Pancreas (tissue), 10 donors: ENCODE results near the gene ZIC2. TPM values are rescaled to one million over a fixed set of nuclear protein-coding genes. Genes with fewer than 3 reads are reported as not detected.

Experiments used
- ATAC-seq, 4 donors: fragments of 200-7000 bp; cut with Tn5 transposase; one replicate each; pipeline versions ENCODE4 v1.8.0 to v1.9.1; 2020; ENCODE audit warnings: mild to moderate bottlenecking in 4 of 4, moderate library complexity in 4 of 4
- DNase-seq, 6 donors: peaks; one replicate each; pipeline ENCODE4 v3.0.0-alpha.2; 2020
- FAIRE-seq: peaks from 2 replicates; lab custom pipeline; 2012; peaks lifted over from hg19 to GRCh38; lab: Jason Lieb, UNC
- H3K27ac ChIP-seq, 4 donors: fragments of 200-600 bp; sonication (generic); 1 replicate in 3 of 4; 2 replicates in 1 of 4; pipeline versions ENCODE4 v1.5.0 to v1.8.0; 2020
- H3K27me3 ChIP-seq, 4 donors: fragments of 200-600 bp; one replicate each; pipeline ENCODE4 v1.8.0; 2021
- H3K36me3 ChIP-seq, 3 donors: fragments of 200-600 bp; sonication (generic) in 1 of 3; one replicate each; pipeline versions ENCODE4 v1.5.0 to v1.8.0; 2020 to 2021
- H3K4me1 ChIP-seq, 3 donors: fragments of 200-600 bp; one replicate each; pipeline ENCODE4 v1.8.0; 2021
- H3K4me3 ChIP-seq, 4 donors: fragments of 200-600 bp; sonication (generic) in 2 of 4; one replicate each; pipeline versions ENCODE4 v1.5.0 to v1.8.0; 2020 to 2021
- H3K9me3 ChIP-seq, 4 donors: fragments of 200-600 bp; one replicate each; pipeline ENCODE4 v1.8.0; 2021
- WGBS, 2 donors: extraction: QIAGEN DNeasy Blood & Tissue Kit; methylation state at CpG; one replicate each; pipeline ENCODE4 v1.1.7; 2013; 5-methylcytosine and 5-hydroxymethylcytosine counted together
- intact Hi-C, 3 donors: fragments of 100-400 bp; cut with DNase I; formaldehyde crosslinking; loops; one replicate each; pipeline versions ENCODE4 v1.11.1 to v1.14.2; 2022
- polyA plus RNA-seq, 2 donors: library from polyadenylated mRNA; stranded (reverse); fragments of 200-250 nt; gene quantifications; one replicate each; pipeline ENCODE4 v1.2.3, GENCODE V29; 2013
- total RNA-seq, 6 donors: library from RNA; stranded (reverse); fragmentation: NEBNext Ultra II Directional in 4 of 6; extraction: Animal tissue kit (Norgen Biotek cat#: 25700) in 4 of 6; gene quantifications; one replicate each; pipeline versions ENCODE4 v1.2.1 to v1.2.4, GENCODE V29; 2021 to 2023
- TF ChIP-seq, protein P1 (sequence below), 4 donors: fragments of 200-600 bp; sonication (generic) in 3 of 4; IDR thresholded peaks; one replicate each; pipeline versions ENCODE4 v1.5.0 to v1.8.0; 2021; ENCODE audit warnings: antibody characterized with exemption in 4 of 4
- donor health status: healthy with polysubstance abuse.
- donor health status: DM: no; HTN: no; CAD: no; lungs with moderate emphysema.
- donor health status: DM: no; HTN: no; CAD: no.
- donor health status: control.
- donor health status: control.
- donor health status: Bipolar disorder and iron deficiency.
- donor health status: DM: yes; HTN: yes; CAD: no.
- donor health status: DM: no; HTN: no; CAD: no.
- donor health status: DM: no; HTN: no; CAD: no.
- donor health status: DM: yes; HTN: yes; CAD: no.

Gene ZIC2
- total RNA-seq, result under 1 TPM in 1 of 6 donors, not detected in 5; 0.47 TPM
- not detected for polyA plus RNA-seq

DNA sequence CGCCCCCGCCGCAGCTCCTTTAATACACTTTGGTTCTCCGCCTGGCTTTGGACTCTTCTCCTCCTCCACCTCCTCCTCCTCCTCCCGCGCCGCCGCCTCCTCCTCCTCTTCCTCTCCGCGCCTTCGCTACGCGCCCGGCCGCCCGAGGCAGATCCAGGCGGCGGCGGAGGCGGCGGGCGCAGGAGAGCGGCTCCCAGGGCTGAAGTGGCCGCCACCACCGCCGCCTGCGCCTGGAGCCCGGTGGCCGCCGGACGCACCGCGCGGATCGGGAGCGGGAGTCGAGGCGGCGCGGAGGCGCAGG, at the start of gene ZIC2:
Gene ZIC2, plus strand, starts transcription at position 50 of the 301 bp plus-strand sequence. CDS start 281 bp downstream, outside the sequence.
- DNase-seq (peak in 1 of 6 donors; percentile 67), FAIRE-seq (no peak), ATAC-seq (peak in 1 of 4 donors; percentile 14)
- Histone ChIP-seq H3K27ac (no peak within 1 kb of the TSS), H3K9me3 (no peaks in the 10 kb centered on the region), H3K36me3 (no peaks in the 10 kb centered on the region), H3K4me3 (peak within 1 kb of the TSS; percentile 15 to 63 (median 34)), H3K27me3 (peaks cover 17 to 76% (median 38%) of the 10 kb centered on the region in 4 donors), H3K4me1 (peaks cover 5 to 9% (median 7%) of the 10 kb centered on the region in 3 donors)
- TF ChIP-seq, protein P1, sequence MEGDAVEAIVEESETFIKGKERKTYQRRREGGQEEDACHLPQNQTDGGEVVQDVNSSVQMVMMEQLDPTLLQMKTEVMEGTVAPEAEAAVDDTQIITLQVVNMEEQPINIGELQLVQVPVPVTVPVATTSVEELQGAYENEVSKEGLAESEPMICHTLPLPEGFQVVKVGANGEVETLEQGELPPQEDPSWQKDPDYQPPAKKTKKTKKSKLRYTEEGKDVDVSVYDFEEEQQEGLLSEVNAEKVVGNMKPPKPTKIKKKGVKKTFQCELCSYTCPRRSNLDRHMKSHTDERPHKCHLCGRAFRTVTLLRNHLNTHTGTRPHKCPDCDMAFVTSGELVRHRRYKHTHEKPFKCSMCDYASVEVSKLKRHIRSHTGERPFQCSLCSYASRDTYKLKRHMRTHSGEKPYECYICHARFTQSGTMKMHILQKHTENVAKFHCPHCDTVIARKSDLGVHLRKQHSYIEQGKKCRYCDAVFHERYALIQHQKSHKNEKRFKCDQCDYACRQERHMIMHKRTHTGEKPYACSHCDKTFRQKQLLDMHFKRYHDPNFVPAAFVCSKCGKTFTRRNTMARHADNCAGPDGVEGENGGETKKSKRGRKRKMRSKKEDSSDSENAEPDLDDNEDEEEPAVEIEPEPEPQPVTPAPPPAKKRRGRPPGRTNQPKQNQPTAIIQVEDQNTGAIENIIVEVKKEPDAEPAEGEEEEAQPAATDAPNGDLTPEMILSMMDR (IDR thresholded peaks at IDR 0.05), result no peak
- WGBS, 2 donors, result 0 to 2% methylated on average over 20 to 40 of the region's 41 CpGs
- intact Hi-C loops, result no loop called here

DNA sequence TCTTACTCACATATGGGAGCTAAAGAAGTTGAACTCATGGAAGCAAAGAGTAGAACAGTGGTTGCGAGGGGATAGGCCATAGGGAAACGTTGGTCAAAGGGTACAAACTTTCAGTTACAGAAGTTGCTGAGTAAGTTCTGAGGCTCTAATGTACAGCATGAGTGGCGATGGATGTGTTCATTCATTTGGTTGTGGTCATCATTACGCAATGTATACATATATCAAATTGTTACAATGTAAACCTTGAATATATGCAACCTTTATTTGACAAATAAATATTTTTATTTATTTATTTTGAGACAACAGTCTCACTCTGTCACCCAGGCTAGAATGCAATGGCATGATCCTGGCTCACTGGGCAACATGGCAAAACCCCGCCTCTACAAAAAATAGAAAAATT, 48.7 kb upstream of the ZIC2 start:
- H3K36me3 ChIP-seq, result no peaks in the 10 kb centered on the region
- intact Hi-C loops, result no loop called here
- TF ChIP-seq, protein P1 (IDR thresholded peaks at IDR 0.05), result no peak
- no peak overlapping the region for H3K4me3 ChIP-seq
- ATAC-seq (no peak), FAIRE-seq (no peak), DNase-seq (no peak)
- no peaks in the 10 kb centered on the region for H3K4me1 ChIP-seq
- H3K27me3 ChIP-seq, result peaks cover 0 to 2% (median 0%) of the 10 kb centered on the region in 4 donors
- H3K27ac ChIP-seq, result no peak overlapping the region
- no peaks in the 10 kb centered on the region for H3K9me3 ChIP-seq
- 79 to 85% methylated on average over 5 of the region's 5 CpGs for WGBS, 2 donors

DNA sequence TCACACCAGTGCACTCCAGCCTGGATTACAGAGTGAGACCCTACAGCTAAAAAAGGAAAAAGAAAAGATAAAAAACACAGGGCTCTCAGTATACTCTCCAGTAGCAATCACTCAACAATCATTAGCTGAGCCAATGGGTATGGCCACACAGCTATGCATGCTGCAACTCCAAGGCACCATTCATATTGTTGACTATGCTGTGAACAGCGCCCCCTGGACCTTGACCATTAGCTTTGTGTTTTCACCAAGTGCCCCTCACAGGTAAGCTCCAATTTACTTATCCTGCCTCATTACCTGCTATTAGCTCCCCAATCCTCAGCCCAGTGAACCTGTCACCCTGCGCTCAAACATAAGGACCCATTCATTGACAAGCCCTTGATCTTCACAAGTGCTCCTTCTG, 45.8 kb upstream of the ZIC2 start:
- no peaks in the 10 kb centered on the region for H3K27me3 ChIP-seq
- H3K4me1 ChIP-seq, result no peaks in the 10 kb centered on the region
- no peak overlapping the region for H3K27ac ChIP-seq
- no peak for ATAC-seq
- DNase-seq, result no peak
- H3K36me3 ChIP-seq, result no peaks in the 10 kb centered on the region
- intact Hi-C loops, result no loop called here
- TF ChIP-seq, protein P1 (IDR thresholded peaks at IDR 0.05), result no peak
- no peak overlapping the region for H3K4me3 ChIP-seq
- 82% methylated on average over 2 of the region's 2 CpGs for WGBS, 2 donors
- no peaks in the 10 kb centered on the region for H3K9me3 ChIP-seq
- no peak for FAIRE-seq

DNA sequence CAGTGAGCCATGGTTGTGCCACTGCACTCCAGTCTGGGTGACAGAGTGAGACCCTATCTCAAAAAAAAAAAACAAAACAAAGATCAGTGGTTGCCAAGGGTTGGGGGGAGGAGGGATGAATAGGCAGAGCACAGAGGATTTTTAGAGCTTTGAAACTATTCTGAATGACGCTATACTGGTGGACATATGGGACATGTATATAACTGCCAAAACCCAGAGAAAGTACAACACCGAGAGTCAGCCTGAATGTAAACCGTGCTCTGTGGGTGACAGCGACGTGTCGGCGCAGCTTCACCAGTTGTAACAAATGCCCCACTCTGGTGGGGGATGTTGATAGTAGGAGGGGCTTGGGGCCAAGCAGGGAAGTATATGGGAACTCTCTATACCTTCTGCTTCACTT, 42.9 kb upstream of the ZIC2 start:
- Histone ChIP-seq H3K4me3 (no peak overlapping the region), H3K36me3 (no peaks in the 10 kb centered on the region), H3K9me3 (no peaks in the 10 kb centered on the region), H3K27ac (no peak overlapping the region), H3K27me3 (no peaks in the 10 kb centered on the region), H3K4me1 (no peaks in the 10 kb centered on the region)
- ATAC-seq (no peak), FAIRE-seq (no peak), DNase-seq (no peak)
- TF ChIP-seq, protein P1 (IDR thresholded peaks at IDR 0.05), result no peak
- WGBS, 2 donors, result 80 to 84% methylated on average over 7 of the region's 7 CpGs
- intact Hi-C loops, result no loop called here

DNA sequence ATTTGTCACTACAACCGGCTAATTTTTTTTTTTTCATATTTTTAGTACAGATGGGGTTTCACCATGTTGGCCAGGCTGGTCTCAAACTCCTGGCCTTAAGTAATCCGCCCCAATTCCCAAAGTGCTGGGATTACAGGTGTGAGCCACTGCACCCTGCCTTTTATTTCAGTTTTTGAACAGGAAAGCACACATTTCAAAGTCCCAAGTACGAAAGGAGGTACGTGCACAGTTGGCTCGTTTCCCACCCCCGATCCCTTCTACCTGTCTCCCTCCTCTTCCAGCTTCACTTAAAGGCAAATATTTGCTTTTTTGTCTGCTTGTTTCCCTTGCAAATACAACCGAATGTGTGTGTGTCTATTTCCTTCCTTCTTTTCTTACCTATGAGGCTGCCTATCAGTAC, 40.5 kb upstream of the ZIC2 start:
- intact Hi-C loops, result no loop called here
- DNase-seq, result no peak
- Histone ChIP-seq H3K4me1 (no peaks in the 10 kb centered on the region), H3K9me3 (no peaks in the 10 kb centered on the region), H3K36me3 (no peaks in the 10 kb centered on the region), H3K27me3 (no peaks in the 10 kb centered on the region), H3K4me3 (no peak overlapping the region), H3K27ac (no peak overlapping the region)
- peak in 1 of 4 donors; percentile 21 for ATAC-seq
- 27 to 30% methylated on average over 7 of the region's 7 CpGs for WGBS, 2 donors
- TF ChIP-seq, protein P1 (IDR thresholded peaks at IDR 0.05), result no peak
- FAIRE-seq, result no peak
